Measurements from ENCODE around the gene MGMT.

Gene MGMT

DNA sequence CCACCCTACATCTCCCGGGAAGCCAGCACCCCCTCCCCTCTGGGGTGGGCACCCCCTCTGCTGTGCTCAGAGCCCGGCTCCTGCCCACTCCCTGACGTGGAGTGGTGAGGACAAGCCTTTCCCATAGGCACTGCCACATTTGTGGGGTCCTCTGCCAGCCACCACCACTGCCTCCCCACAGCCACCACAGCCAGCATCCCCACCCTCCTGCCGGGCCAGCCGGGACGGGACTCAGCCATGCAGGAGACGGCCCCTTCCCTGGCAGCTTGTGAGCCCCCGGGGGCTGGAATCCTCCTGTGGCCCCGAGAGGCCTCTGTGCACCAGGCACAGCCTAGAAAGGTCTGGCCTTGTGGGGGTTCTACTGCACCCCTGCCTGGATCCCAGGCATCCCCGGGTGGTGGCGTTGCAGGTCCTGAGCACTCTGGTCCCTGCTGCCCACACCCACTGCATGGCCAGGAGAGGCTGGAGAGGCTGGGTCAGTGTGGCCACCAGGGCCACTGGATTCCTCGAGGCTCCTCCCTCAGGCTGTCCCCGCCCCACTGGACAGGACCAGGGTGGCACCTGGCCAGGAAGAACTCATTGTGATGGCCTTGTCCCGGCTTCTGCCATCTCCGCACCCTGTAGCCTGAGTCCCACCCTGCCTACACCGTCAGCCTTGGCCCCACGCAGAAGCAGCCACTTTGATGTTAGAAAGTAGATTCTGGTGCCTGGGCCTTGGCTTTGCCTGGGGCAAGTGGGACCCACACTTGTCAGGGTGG is 349.0 kb downstream of the MGMT start:
- DNase-seq: no peak

DNA sequence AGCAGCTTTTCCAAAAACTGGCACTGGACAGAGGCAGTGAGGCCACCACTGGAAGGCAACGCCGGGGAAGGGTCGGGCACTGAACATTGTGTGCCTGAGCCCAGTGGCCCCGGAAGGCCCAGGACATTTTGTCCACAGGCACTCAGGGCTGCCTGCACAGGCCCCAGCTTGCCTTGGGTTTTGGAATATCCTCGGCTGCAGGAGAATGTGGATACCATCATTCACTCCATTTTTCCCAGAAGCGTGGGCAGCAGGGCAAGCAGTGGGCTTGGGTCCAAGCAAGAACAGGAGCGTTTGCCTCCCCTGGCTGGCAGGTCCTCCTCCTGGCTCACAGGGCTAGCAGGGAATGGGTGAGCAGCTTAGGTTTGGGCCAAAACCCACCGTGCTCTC is 349.6 kb downstream of the MGMT start:
- DNase-seq: no peak
